ENCODE data around the gene ZNF566.

DNA sequence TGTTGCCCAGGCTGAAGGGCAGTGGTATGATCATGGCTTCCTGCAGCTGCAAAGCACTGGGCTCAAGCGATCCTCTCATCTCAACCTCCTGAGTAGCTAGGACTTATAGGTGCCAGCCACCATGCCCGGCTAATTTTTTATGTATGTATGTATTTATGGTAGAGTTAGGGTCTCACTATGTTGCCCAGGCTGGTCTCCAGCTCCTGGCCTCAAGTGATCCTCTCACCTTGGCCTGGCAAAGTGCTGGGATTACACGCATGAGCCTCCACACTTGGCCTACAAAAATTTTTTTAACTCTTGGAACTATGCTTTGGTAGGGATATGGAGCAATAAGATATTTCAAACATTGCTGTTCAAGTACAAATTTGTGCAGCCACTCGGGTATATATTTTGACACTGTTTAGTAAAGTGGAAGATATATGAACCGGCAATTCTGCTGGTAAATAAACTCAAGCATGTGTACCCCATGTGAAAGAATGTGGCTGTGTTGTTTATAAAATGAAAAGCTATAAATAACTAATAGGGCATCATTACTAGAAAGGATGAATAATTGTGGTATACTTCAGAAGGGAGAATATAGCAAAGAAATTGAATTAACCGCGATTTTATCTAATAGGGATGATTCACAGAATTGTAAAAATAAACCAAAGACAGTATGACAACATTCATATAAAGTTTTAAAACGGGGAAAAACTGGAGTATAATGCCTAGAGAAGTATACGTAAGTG is 1.1 kb downstream of the ZNF566 start:
- TF ChIP-seq POLR2A (IDR thresholded peaks at IDR 0.05; ENCODE audit: low read depth, low read length): no peak
- no peak for TF ChIP-seq JUN (IDR thresholded peaks at IDR 0.05; ENCODE audit: borderline replicate concordance, insufficient read depth, insufficient read length, low read depth)
